Stimulated activated naive CD8-positive, alpha-beta T cell treated with anti-CD3 and anti-CD28 coated beads, Interleukin-15, amount 100 ng/mL, for 72 hours (primary cell): ENCODE measurements around the gene USH1G.
A peak's percentile ranks its signal among the peaks of the same experiment; 100 is the strongest.
"Not testable (repeated sequence)": the region's sequence is repeated elsewhere in the genome, so short reads cannot be mapped to it uniquely, and the experiment has no call there.

Source experiments
- ATAC-seq: fragments of 150-1000 bp; cut with Tn5 transposase; 2 replicates; pipeline ENCODE4 v1.10.0; 2021; ENCODE audit warnings: mild to moderate bottlenecking, moderate library complexity
- DNase-seq, 2 donors: peaks; one replicate each; pipeline ENCODE4 v3.0.0; 2021 to 2022
- H3K27ac Mint-ChIP-seq, 2 donors: one replicate each; pipeline ENCODE4 v1.8.0; 2022; ENCODE audit warnings: mild to moderate bottlenecking in 2 of 2, mixed read lengths in 2 of 2, moderate library complexity in 2 of 2
- H3K27me3 Mint-ChIP-seq: one replicate; pipeline ENCODE4 v1.8.0; 2022; ENCODE audit warnings: mixed read lengths
- H3K4me1 Mint-ChIP-seq: one replicate; pipeline ENCODE4 v1.8.0; 2022; ENCODE audit warnings: mild to moderate bottlenecking, mixed read lengths
- H3K4me3 Mint-ChIP-seq, 2 donors: one replicate each; pipeline ENCODE4 v1.8.0; 2022; ENCODE audit warnings: mild to moderate bottlenecking in 2 of 2, mixed read lengths in 2 of 2, moderate library complexity in 1 of 2
- H3K9me3 Mint-ChIP-seq, 2 donors: one replicate each; pipeline ENCODE4 v1.8.0; 2022; ENCODE audit warnings: mixed read lengths in 2 of 2

The USH1G gene

DNA sequence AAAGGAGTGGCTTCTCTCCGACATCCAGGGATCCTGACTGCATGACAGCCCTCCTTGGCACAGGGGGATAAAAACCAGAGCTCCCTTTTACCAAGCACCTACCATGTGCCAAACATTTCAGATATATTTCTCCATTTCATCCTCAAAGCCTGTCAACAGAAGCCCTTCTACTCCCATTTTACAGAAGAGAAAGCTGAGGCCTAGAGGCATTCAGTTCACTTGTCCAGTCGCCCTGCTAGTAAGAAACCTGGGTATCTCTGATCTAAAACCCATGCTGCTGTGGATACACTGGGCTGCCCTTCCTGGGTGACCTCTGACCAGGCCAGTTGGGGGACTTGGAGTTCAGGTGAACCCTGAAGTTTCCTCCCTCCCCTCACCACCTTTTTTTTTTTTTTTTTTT, 44.4 kb downstream of the USH1G start:
- Mint-ChIP-seq H3K27ac (no peak overlapping the region), H3K27me3 (no peaks in the 10 kb centered on the region), H3K4me3 (no peak overlapping the region), H3K9me3 (no peaks in the 10 kb centered on the region), H3K4me1 (peaks cover 16% of the 10 kb centered on the region)
- ATAC-seq: no peak
- DNase-seq: no peak

DNA sequence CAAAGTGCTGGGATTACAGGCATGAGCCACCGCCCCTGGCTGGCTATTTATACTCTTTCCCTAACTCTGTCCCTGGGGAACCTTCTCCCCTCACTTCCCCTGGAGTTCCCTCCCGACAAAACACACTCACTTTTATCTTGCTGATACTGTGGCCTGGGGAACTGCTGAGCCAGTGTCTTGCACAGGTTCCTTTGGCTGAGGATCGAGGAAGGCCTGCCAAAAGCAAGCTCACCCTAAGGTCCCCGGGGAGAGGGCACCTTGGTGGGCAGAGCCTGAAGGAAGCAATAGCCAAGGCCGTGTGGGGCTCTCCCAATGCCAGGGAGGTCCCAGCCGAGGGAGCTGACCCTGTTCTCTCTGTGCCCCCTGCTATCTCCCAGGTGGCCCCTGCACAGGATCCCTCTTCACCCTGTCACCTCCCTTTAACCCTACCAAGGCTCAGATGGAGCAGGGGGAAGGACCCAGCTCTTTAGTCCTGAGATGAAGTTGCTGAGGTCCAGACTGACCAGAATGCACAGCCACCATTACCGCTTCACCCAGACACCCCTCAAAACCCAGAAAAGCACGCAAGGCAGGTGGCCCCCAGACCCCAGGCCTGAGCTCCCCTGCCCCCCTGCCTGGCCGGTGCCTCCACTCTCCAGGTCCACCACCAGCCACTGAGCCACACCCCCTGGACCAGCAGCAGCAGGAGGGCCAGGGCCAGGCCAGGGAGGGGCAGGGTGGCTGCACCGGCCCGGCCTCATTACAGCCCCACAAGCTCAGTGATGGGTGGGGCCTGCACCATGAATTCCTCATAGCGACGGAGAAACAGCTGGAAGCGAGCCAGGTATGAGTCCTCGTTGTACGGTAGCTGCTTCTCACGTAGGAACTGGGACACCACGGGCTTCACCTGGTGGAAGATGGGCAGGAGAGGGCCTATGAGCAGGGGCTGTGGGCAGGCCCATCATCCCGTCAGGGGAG, 45.2 kb downstream of the USH1G start:
- H3K27ac Mint-ChIP-seq: peak overlapping the region in 1 of 2 donors; percentile 12
- DNase-seq: no peak

DNA sequence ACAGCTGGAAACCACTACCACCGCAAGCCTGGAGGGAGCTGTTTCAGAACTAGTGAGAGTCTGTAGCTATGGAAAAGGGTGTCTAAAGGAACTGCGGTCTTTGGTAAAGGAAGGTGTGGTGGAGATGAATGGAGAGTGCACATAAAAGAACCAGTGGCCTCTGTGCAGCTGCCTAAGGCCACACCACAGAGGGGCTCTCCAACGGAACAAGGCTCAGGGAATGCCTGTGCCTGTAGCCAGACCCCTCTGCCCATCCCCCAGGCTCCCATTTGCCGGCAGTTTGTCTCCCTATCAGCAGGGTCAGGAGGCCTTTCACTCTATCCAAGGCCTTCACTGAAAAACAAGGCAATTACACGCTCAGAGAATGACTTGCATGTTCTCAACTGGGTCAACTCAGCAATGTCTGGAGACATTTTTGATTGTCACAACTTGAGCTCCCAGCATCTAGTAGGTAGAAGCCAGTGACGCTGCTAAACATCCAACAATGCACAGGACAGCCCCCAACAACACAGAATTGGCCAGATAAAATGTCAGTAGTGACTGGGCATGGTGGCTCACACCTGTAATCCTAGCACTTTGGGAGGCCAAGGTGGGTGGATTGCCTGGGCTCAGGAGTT, 47.0 kb downstream of the USH1G start:
- H3K9me3 Mint-ChIP-seq: no peaks in the 10 kb centered on the region

More for the DNA sequence above, 45.2 kb downstream of the USH1G start:
- no peaks in the 10 kb centered on the region for H3K9me3 Mint-ChIP-seq
- ATAC-seq: no peak
- H3K27me3 Mint-ChIP-seq: no peaks in the 10 kb centered on the region
- H3K4me1 Mint-ChIP-seq: peaks cover 17% of the 10 kb centered on the region
- H3K4me3 Mint-ChIP-seq: no peak overlapping the region

DNA sequence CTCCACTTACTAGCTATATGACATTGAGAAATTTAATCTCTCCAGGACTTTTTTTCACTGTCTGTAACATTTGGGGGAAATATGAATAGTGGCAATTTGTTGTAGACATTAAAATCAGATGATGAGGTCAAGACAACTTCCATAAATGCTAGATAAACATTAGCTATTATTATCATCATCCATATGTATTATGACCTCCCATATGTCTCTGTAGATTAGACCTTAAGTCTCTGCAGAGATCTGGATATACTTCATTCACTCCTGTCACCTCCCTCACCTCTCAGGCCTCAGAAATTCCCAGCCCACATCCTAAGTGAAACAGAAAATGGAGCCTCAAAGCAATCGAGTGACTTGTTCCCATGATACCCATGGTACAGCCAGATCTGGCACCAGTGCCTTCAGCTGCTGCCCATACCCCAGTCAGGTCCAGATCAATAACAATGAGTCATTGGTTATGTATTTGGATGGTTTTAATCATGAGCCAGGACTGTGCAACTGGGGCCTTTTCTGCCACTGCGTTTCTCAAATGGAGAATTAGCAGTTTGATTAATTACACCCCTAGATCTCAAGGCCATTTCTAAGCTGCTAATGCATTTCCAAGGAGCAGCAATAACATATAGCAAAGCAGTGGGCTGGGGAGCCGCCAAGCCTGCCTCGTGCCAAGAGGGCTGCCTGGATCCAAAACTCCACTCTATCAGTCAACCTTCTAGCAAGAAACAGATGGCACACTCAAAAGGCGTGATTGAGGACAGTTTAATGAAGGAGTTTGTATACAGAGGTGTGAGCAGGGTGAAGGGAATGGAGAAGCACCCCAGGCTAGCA, 47.7 kb downstream of the USH1G start:
- H3K9me3 Mint-ChIP-seq: no peaks in the 10 kb centered on the region
- no peaks in the 10 kb centered on the region for H3K27me3 Mint-ChIP-seq
- peaks cover 33% of the 10 kb centered on the region for H3K4me1 Mint-ChIP-seq
- ATAC-seq: no peak
- H3K4me3 Mint-ChIP-seq: peak overlapping the region in 1 of 2 donors; percentile 24
- no peak for DNase-seq
- no peak overlapping the region for H3K27ac Mint-ChIP-seq

More for the DNA sequence above, 47.0 kb downstream of the USH1G start:
- Mint-ChIP-seq H3K4me1 (peaks cover 33% of the 10 kb centered on the region), H3K4me3 (no peak overlapping the region), H3K27ac (no peak overlapping the region), H3K27me3 (no peaks in the 10 kb centered on the region)
- ATAC-seq (no peak), DNase-seq (no peak)

DNA sequence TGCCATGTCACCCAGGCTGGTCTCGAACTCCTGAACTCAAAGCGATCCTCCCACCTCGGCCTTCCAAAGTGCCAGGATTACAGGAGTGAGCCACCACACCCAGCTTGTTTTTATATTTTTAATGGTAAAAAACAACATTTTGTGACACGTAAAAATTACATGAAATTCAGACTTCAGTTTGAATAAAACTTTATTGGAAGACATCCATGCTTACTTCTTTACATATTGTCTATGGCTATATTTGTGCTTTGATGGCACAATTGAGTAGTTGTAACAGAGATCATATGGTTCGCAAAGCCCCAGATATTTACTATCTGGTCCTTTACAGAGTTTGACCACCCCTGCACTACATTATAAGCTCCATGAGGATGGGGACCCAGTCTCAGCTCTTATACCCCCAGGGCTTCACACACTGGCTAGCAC, 48.4 kb downstream of the USH1G start:
- peak overlapping the region; percentile 83 to 87 for H3K4me3 Mint-ChIP-seq
- DNase-seq (no peak), ATAC-seq (no peak)
- H3K9me3 Mint-ChIP-seq: no peaks in the 10 kb centered on the region
- peak overlapping the region in 1 of 2 donors; percentile 20 for H3K27ac Mint-ChIP-seq
- peaks cover 33% of the 10 kb centered on the region for H3K4me1 Mint-ChIP-seq
- H3K27me3 Mint-ChIP-seq: no peaks in the 10 kb centered on the region

DNA sequence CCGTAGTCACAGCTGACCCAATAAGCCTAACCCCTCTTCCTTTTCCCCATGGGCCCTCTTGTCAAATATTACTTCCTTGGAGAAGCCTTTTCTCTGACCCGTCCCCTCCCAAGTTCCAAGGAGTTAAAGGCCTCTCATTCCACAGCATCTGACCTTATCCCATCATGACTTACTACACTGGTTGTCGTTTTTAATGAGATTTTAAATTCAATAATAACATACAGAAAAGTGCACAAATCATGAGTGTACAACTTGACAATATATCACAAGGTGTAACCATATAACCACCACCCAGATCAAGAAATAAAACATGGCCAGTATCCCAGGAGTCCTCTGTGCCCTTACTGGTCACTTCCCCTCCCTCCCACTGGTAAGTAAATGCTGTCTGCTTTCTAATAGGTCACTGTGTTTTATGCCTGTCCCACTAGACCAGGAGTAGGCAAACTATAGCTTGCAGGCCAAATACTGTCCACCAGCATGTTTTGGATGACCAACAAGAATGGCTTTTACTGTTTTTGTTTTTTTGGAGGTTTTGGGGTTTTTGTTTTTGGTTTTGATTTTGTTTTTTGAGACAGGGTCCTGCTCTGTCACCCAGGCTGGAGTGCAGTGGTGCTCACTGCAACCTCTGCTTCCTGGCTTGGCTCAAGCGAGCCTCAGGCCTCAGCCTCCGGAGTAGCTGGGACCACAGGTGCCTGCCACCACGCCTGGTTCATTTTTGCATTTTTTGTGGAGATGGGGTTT, 49.0 kb downstream of the USH1G start:
- H3K4me1 Mint-ChIP-seq: peaks cover 33% of the 10 kb centered on the region
- ATAC-seq: no peak
- H3K4me3 Mint-ChIP-seq: peak overlapping the region; percentile 83 to 87
- H3K27me3 Mint-ChIP-seq: no peaks in the 10 kb centered on the region
- H3K9me3 Mint-ChIP-seq: no peaks in the 10 kb centered on the region
- peak overlapping the region; percentile 98 to 99 for H3K27ac Mint-ChIP-seq
- DNase-seq: no peak

- no peaks in the 10 kb centered on the region for H3K27me3 Mint-ChIP-seq
- H3K4me1 Mint-ChIP-seq: peaks cover 33% of the 10 kb centered on the region
- peak; percentile 98 to 99 for DNase-seq
- peak overlapping the region; percentile 98 to 99 for H3K27ac Mint-ChIP-seq
- peak; percentile 94 for ATAC-seq
- peak overlapping the region; percentile 83 to 87 for H3K4me3 Mint-ChIP-seq
- no peaks in the 10 kb centered on the region for H3K9me3 Mint-ChIP-seq
Measured at GRCh38 chr17:74873037-74873873, 49.8 kb downstream of the USH1G start.

- ATAC-seq (peak; percentile 41), DNase-seq (no peak)
- Mint-ChIP-seq H3K27ac (peak within 1 kb of the TSS; percentile 98 to 99), H3K9me3 (no peaks in the 10 kb centered on the region), H3K27me3 (no peaks in the 10 kb centered on the region), H3K4me1 (peaks cover 33% of the 10 kb centered on the region), H3K4me3 (peak within 1 kb of the TSS; percentile 83 to 87)
Measured at GRCh38 chr17:74872313-74873036, 50.6 kb downstream of the USH1G start, which contains the start of gene FDXR. FDXR (minus strand) TSS chr17:74872994; CDS start chr17:74872944, 50 bp downstream.

DNA sequence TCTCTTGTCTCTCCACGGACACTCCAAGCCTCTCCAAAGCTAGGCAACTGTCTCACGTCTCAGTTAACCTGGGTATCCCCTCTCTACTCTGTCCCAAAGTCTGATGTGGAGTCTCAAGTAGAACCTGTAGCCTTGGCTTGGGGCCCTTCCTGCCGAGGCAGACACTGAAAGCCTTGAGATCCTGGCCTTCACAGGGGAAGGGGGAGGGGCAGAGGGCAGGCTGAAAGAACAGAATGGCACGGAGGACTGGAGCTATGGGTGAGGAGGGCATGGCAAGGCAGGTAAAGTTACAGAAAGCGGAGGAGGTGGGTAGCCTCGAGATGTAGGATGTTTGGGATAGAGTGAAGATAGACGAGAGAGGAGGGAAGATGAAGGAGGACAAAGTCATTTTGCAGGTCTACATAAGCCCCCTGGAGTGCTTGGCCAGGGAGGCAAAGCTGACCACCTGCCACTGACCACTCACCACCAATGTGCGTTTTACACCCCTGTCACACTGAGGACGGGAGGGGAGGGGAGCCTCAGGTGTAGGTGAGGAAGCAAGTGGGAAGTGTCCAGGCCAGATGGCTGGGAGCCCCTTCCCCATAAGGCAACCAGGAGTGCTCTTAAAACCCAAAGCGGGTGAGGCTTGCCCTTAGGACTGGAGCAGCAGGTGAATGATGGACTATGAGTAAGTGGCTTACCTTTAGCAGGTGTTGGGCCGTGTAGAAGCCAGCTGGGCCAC, 51.5 kb downstream of the USH1G start:
- Mint-ChIP-seq H3K4me1 (peaks cover 33% of the 10 kb centered on the region), H3K9me3 (no peaks in the 10 kb centered on the region), H3K27ac (no peak overlapping the region), H3K4me3 (peak overlapping the region; percentile 83 to 87), H3K27me3 (no peaks in the 10 kb centered on the region)
- ATAC-seq (no peak), DNase-seq (no peak)

DNA sequence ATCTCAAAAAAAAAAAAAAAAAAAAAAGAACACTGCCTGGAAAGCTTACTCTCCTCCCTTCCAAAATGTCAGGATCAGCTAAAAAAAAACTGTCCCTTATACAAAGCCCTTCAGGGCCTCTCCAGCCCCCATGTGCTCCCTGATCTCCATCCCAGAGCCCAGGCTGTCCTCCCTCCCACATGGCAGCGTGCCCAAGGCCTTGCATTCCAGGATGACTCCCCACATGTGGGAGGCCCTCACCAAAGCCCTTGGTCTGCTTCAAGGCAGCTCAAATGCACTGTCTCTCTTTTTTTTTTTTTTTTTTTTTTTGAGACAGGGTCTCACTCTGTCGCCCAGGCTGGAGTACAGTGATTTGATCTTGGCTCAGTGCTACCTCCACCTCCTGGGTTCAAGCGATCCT, 52.5 kb downstream of the USH1G start:
- H3K27ac Mint-ChIP-seq: no peak overlapping the region
- DNase-seq (no peak), ATAC-seq (no peak)
- peaks cover 32% of the 10 kb centered on the region for H3K4me1 Mint-ChIP-seq
- H3K4me3 Mint-ChIP-seq: no peak overlapping the region
- H3K27me3 Mint-ChIP-seq: no peaks in the 10 kb centered on the region
- no peaks in the 10 kb centered on the region for H3K9me3 Mint-ChIP-seq

GRCh38 chr17:74870028-74870427, 53.0 kb downstream of the USH1G start:
- DNase-seq, H3K9me3 Mint-ChIP-seq, H3K4me3 Mint-ChIP-seq, H3K27ac Mint-ChIP-seq, ATAC-seq, H3K27me3 Mint-ChIP-seq: not testable (repeated sequence)
- peaks cover 30% of the 10 kb centered on the region for H3K4me1 Mint-ChIP-seq

DNA sequence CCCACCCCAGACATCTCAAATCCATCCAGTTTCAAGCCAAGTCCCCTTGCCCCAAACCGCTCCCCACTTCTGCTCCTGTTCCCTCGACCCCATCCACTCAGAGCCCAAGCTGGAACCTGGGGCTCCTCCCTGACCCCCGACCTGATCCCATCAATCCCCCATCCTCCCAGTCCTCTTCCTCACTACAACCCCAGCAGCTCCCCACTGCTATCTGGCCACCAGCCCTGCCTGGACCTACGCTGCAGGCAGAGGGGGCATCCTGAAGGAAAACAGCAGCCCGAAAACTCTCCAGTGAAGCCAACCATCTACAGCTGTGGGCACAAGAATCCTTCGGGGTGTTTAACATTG, 54.2 kb downstream of the USH1G start:
- Mint-ChIP-seq H3K4me1 (peaks cover 26% of the 10 kb centered on the region), H3K4me3 (no peak overlapping the region), H3K9me3 (no peaks in the 10 kb centered on the region), H3K27me3 (no peaks in the 10 kb centered on the region), H3K27ac (peak overlapping the region in 1 of 2 donors; percentile 50)
- DNase-seq (no peak), ATAC-seq (no peak)

GRCh38 chr17:74868251-74868907, 54.7 kb downstream of the USH1G start:
- DNase-seq (no peak), ATAC-seq (no peak)
- peaks cover 23% of the 10 kb centered on the region for H3K4me1 Mint-ChIP-seq
- H3K4me3 Mint-ChIP-seq: no peak overlapping the region
- H3K27ac Mint-ChIP-seq: peak overlapping the region in 1 of 2 donors; percentile 50
- H3K27me3 Mint-ChIP-seq: peaks cover 3% of the 10 kb centered on the region
- no peaks in the 10 kb centered on the region for H3K9me3 Mint-ChIP-seq
